ENCODE results near the gene MED16. TPM values are rescaled to one million over a fixed set of nuclear protein-coding genes. Genes with fewer than 3 reads are reported as not detected.
A peak's percentile ranks its signal among the peaks of the same experiment; 100 is the strongest.

Gene MED16
- total and polyA plus RNA-seq, 7 donors = 30.7 to 66.5 (median 51.3) TPM

DNA sequence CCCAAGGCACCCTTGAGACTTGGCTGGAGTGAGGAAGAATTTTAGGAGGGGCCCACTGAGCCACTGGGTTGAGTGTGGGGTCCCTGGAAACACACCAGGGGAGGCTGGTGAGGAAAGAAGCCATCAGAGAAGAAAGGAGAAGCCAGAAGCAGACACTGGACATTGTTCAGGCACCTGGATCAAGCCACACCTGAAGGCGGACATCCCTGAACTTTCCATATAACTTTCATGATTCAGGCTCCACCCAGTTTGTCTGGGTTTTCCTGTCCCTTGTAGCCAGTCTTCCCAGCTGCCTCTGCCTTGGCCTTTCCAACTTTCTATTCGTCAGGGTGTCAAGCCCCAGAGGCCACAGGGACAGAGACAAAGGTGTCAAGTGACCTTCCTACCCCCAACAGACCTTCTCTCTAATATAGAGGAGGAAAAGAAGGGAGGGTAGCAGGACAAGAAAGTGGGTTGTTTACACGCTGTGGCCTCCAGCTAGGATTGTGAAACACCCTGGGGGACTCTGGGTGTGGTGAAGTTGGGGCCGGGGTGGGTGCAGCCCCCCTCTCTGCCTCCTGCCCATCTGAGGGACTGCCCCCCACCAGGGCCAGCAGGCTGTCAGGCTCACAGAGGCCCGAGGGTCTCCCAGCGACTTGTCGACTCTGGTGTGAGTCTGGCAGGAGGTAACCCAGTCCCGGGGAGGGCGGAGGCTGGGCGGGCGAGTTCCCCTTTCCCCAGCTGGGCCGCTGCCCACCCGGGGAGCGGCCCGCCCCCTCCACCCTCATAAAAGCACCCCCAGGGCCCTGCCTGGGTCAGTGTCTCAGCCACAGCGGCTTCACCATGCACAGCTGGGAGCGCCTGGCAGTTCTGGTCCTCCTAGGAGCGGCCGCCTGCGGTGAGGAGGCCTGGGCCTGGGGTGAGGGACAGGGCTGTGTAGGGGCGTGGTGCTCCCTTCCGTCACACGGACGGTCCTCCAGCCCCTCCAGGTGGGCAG, 33.8 kb downstream of the MED16 start, which contains the start of gene CFD:
Gene CFD, plus strand, starts transcription at position 797 of the 976 bp plus-strand sequence. Its CDS starts 26 bp downstream, at position 823.
- H3K4me1 ChIP-seq = peaks cover 9% of the 10 kb centered on the region
- intact Hi-C loops (cut with DNase I) = loop anchor here (5.0 to 10.0 kb wide), 3 partner anchors 58 to 126 kb away; partner anchors contain the start of genes KISS1R (in 1 of the 2) and WDR18 (in 1 of the 2)
- peak within 1 kb of the TSS; percentile 23 for H3K27ac ChIP-seq
- no peak for TF ChIP-seq CTCF (IDR thresholded peaks at IDR 0.05)
- WGBS, 3 donors = 26 to 36% (median 29%) methylated on average over 18 to 24 of the region's 24 CpGs
- peaks cover 0 to 75% (median 17%) of the 10 kb centered on the region in 3 donors for H3K27me3 ChIP-seq (ENCODE audit: insufficient read depth in 3 of 3, low read length in 2 of 3)
- peak; percentile 76 to 90 for DNase-seq
- ATAC-seq = peak in 3 of 4 donors; percentile 22 to 58 (median 30)
- no peaks in the 10 kb centered on the region for H3K9me3 ChIP-seq
- H3K4me3 ChIP-seq = peak within 1 kb of the TSS; percentile 55
- H3K36me3 ChIP-seq (ENCODE audit: insufficient read depth in 1 of 2, low read depth in 1 of 2) = no peaks in the 10 kb centered on the region

DNA sequence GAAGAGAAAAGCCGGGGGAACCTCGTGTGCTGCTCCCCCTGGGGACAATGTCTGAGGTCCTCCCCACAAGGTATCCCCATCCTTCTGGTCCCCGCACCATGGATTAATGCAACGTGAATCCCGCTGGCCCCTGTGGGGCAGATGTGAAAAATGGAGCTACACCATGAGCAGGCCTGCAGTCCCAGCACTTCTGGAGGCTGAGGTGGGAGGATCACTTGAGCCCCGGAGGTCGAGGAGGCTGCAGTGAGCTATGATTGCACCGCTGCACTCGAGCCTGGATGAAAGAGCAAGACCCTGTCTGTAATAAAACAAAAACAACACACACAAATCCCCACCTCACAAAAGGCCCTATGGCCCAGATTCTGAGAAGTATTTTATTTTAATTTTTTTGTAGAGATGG, 34.7 kb downstream of the MED16 start:
- ATAC-seq = no peak
- DNase-seq = no peak
- H3K9me3 ChIP-seq = no peaks in the 10 kb centered on the region
- WGBS, 3 donors = 73 to 82% (median 79%) methylated on average over 9 of the region's 9 CpGs
- no peaks in the 10 kb centered on the region for H3K36me3 ChIP-seq (ENCODE audit: insufficient read depth in 1 of 2, low read depth in 1 of 2)
- peaks cover 0 to 79% (median 19%) of the 10 kb centered on the region in 3 donors for H3K27me3 ChIP-seq (ENCODE audit: insufficient read depth in 3 of 3, low read length in 2 of 3)
- intact Hi-C loops (cut with DNase I) = loop anchor here (5.0 to 10.0 kb wide), 3 partner anchors 59 to 127 kb away; partner anchors contain the start of genes KISS1R (in 1 of the 2) and WDR18 (in 1 of the 2)
- no peak for TF ChIP-seq CTCF (IDR thresholded peaks at IDR 0.05)
- H3K27ac ChIP-seq = no peak overlapping the region
- peaks cover 5% of the 10 kb centered on the region for H3K4me1 ChIP-seq
- H3K4me3 ChIP-seq = no peak overlapping the region

DNA sequence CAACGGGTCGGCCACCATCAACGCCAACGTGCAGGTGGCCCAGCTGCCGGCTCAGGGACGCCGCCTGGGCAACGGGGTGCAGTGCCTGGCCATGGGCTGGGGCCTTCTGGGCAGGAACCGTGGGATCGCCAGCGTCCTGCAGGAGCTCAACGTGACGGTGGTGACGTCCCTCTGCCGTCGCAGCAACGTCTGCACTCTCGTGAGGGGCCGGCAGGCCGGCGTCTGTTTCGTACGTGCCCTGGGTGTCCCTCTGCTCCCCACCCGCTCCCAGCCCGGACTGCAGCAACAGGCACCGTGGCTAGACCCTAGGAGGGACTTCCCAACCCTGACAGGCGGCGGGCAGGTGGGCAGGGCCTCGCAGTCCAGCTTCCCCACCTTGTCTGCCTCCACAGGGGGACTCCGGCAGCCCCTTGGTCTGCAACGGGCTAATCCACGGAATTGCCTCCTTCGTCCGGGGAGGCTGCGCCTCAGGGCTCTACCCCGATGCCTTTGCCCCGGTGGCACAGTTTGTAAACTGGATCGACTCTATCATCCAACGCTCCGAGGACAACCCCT, 37.3 kb downstream of the MED16 start:
- ATAC-seq (no peak), DNase-seq (peak in 1 of 2 donors; percentile 34)
- H3K27me3 ChIP-seq (ENCODE audit: insufficient read depth in 3 of 3, low read length in 2 of 3) = peaks cover 0 to 89% (median 16%) of the 10 kb centered on the region in 3 donors
- H3K4me1 ChIP-seq = peaks cover 9% of the 10 kb centered on the region
- intact Hi-C loops (cut with DNase I) = loop anchor here (2.0 to 10.0 kb wide), 4 partner anchors 62 to 129 kb away; partner anchors contain the start of genes KISS1R (in 1 of the 2) and WDR18 (in 1 of the 2)
- no peak overlapping the region for H3K4me3 ChIP-seq
- 67 to 68% (median 68%) methylated on average over 37 to 40 of the region's 40 CpGs for WGBS, 3 donors
- H3K27ac ChIP-seq = no peak overlapping the region
- H3K9me3 ChIP-seq = no peaks in the 10 kb centered on the region
- no peaks in the 10 kb centered on the region for H3K36me3 ChIP-seq (ENCODE audit: insufficient read depth in 1 of 2, low read depth in 1 of 2)
- TF ChIP-seq CTCF (IDR thresholded peaks at IDR 0.05) = no peak

GRCh38 chr19:855142-855541, 37.8 kb downstream of the MED16 start:
- ATAC-seq = no peak
- no peak for DNase-seq
- 73 to 88% (median 85%) methylated on average over 12 of the region's 12 CpGs for WGBS, 3 donors
- intact Hi-C loops (cut with DNase I) = loop anchor here (5.0 to 10.0 kb wide), 3 partner anchors 62 to 130 kb away; partner anchors contain the start of genes KISS1R (in 1 of the 2) and WDR18 (in 1 of the 2)
- no peak for TF ChIP-seq CTCF (IDR thresholded peaks at IDR 0.05)
- peaks cover 0 to 85% (median 14%) of the 10 kb centered on the region in 3 donors for H3K27me3 ChIP-seq (ENCODE audit: insufficient read depth in 3 of 3, low read length in 2 of 3)
- no peaks in the 10 kb centered on the region for H3K9me3 ChIP-seq
- H3K4me3 ChIP-seq = no peak overlapping the region
- H3K4me1 ChIP-seq = peaks cover 12% of the 10 kb centered on the region
- H3K27ac ChIP-seq = no peak overlapping the region
- no peaks in the 10 kb centered on the region for H3K36me3 ChIP-seq (ENCODE audit: insufficient read depth in 1 of 2, low read depth in 1 of 2)
